Measurements from ENCODE around the gene TNFRSF21. TPM values are rescaled to one million over a fixed set of nuclear protein-coding genes. Genes with fewer than 3 reads are reported as not detected.

The TNFRSF21 gene
- total and polyA plus RNA-seq, 8 donors, result 14.8 to 55.8 (median 18.1) TPM

GRCh38 chr6:47221565-47221964, 88.1 kb downstream of the TNFRSF21 start:
- DNase-seq, result no peak
- Histone ChIP-seq H3K36me3 (no peaks in the 10 kb centered on the region), H3K4me3 (no peak overlapping the region), H3K27ac (no peak overlapping the region), H3K9me3 (no peaks in the 10 kb centered on the region), H3K27me3 (no peaks in the 10 kb centered on the region), H3K4me1 (no peaks in the 10 kb centered on the region)
- intact Hi-C loops (cut with DNase I), result no loop called here
- ATAC-seq, result no peak
- no peak for TF ChIP-seq CTCF (IDR thresholded peaks at IDR 0.05)

GRCh38 chr6:47209632-47210031, 100.1 kb downstream of the TNFRSF21 start:
- no peaks in the 10 kb centered on the region for H3K9me3 ChIP-seq
- H3K36me3 ChIP-seq, result no peaks in the 10 kb centered on the region
- H3K4me3 ChIP-seq, result no peak overlapping the region
- DNase-seq (no peak), ATAC-seq (no peak)
- H3K27me3 ChIP-seq, result no peaks in the 10 kb centered on the region
- intact Hi-C loops (cut with DNase I), result no loop called here
- no peaks in the 10 kb centered on the region for H3K4me1 ChIP-seq
- H3K27ac ChIP-seq, result no peak overlapping the region
- no peak for TF ChIP-seq CTCF (IDR thresholded peaks at IDR 0.05)

- H3K27me3 ChIP-seq, result no peaks in the 10 kb centered on the region
- TF ChIP-seq CTCF (IDR thresholded peaks at IDR 0.05), result no peak
- H3K27ac ChIP-seq, result no peak overlapping the region
- H3K9me3 ChIP-seq, result no peaks in the 10 kb centered on the region
- intact Hi-C loops (cut with DNase I), result no loop called here
- DNase-seq (no peak), ATAC-seq (no peak)
- no peaks in the 10 kb centered on the region for H3K4me1 ChIP-seq
- H3K36me3 ChIP-seq, result no peaks in the 10 kb centered on the region
- no peak overlapping the region for H3K4me3 ChIP-seq
Observed at GRCh38 chr6:47207261-47207660, 102.4 kb downstream of the TNFRSF21 start.

GRCh38 chr6:47206626-47207025, 103.1 kb downstream of the TNFRSF21 start:
- ATAC-seq, result no peak

GRCh38 chr6:47203938-47204611, 105.6 kb downstream of the TNFRSF21 start:
- Histone ChIP-seq H3K27ac (no peak overlapping the region), H3K4me3 (no peak overlapping the region), H3K9me3 (no peaks in the 10 kb centered on the region), H3K27me3 (no peaks in the 10 kb centered on the region), H3K36me3 (no peaks in the 10 kb centered on the region), H3K4me1 (no peaks in the 10 kb centered on the region)
- DNase-seq, result no peak
- intact Hi-C loops (cut with DNase I), result no loop called here
- no peak for TF ChIP-seq CTCF (IDR thresholded peaks at IDR 0.05)
- no peak for ATAC-seq

More at GRCh38 chr6:47206626-47207025, 103.1 kb downstream of the TNFRSF21 start:
- no peaks in the 10 kb centered on the region for H3K9me3 ChIP-seq
- intact Hi-C loops (cut with DNase I), result no loop called here
- H3K36me3 ChIP-seq, result no peaks in the 10 kb centered on the region
- no peaks in the 10 kb centered on the region for H3K4me1 ChIP-seq
- no peaks in the 10 kb centered on the region for H3K27me3 ChIP-seq
- no peak for DNase-seq
- H3K27ac ChIP-seq, result no peak overlapping the region
- H3K4me3 ChIP-seq, result no peak overlapping the region
- TF ChIP-seq CTCF (IDR thresholded peaks at IDR 0.05), result no peak

Measured in left lung (tissue), 10 donors.